AG04449 (cell line): ENCODE results near the gene USP13.

Experiments used
- CTCF ChIA-PET: fragments of 350-600 bp; formaldehyde crosslinking; extraction: SDS; loops from one replicate; lab custom pipeline; 2021; ENCODE audit warnings: antibody characterized with exemption; lab: Yijun Ruan, JAX
- POLR2A ChIA-PET: fragments of 400-600, 350-600 bp; formaldehyde crosslinking; extraction: SDS; loops from one replicate; lab custom pipeline; 2020; ENCODE audit warnings: antibody characterized with exemption, inconsistent platforms; lab: Yijun Ruan, JAX
- DNase-seq: peaks from one replicate; pipeline ENCODE4 v3.0.0-alpha.2; 2010; ENCODE audit warnings: low read depth, low spot score
- H3K4me3 ChIP-seq: 2 replicates; pipeline ENCODE4 v1.5.1; 2011; ENCODE audit warnings: low read depth, mild to moderate bottlenecking, control low read depth, low read length
- CTCF ChIP-seq: IDR thresholded peaks from one replicate; pipeline ENCODE4 v1.5.1; 2011; ENCODE audit warnings: mild to moderate bottlenecking, moderate library complexity, low read length, control low read depth, inconsistent platforms; ENCODE audit not compliant: insufficient read depth; ENCODE audit errors: missing control alignments

Gene USP13

GRCh38 chr3:179826247-179826637, 173.4 kb downstream of the USP13 start:
- ChIA-PET POLR2A (no interaction called here), CTCF (interaction anchor here (1.1 to 1.7 kb wide), 2 partner anchors 15 to 103 kb away, joined by 3 to 9 read pairs; no protein-coding TSS in a partner anchor)
- DNase-seq = no peak
- no peak for TF ChIP-seq CTCF
- no peak overlapping the region for H3K4me3 ChIP-seq

GRCh38 chr3:179828738-179829137, 175.9 kb downstream of the USP13 start:
- TF ChIP-seq CTCF = no peak

DNA sequence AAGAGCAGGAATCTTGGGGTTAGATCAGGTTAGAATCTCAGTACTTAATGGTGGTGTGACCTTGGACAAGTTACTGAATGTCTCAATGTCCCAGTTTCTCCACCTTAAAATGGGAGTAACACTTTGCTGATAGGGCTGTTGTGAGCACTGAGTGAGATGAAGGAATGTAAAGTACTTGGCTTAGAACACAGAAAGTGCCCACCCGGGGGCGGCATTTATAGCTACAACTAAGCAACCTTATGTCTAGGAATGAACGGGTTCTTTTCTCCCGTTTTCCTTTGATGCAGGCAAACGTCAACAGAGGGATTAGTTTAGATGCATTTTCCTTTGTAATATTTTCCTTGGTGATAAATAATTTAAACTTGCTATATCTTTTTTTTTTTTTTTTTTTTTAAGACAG, 176.6 kb downstream of the USP13 start:
- ChIA-PET POLR2A (no interaction called here), CTCF (no interaction called here)
- H3K4me3 ChIP-seq = no peak overlapping the region
- DNase-seq = no peak
- no peak for TF ChIP-seq CTCF

More at GRCh38 chr3:179828738-179829137, 175.9 kb downstream of the USP13 start:
- ChIA-PET CTCF (no interaction called here), POLR2A (no interaction called here)
- DNase-seq = no peak
- no peak overlapping the region for H3K4me3 ChIP-seq

- no peak for DNase-seq
- POLR2A ChIA-PET = no interaction called here
- TF ChIP-seq CTCF = no peak
- no peak overlapping the region for H3K4me3 ChIP-seq
- CTCF ChIA-PET = no interaction called here
Observed at GRCh38 chr3:179832333-179832854, 179.6 kb downstream of the USP13 start.

GRCh38 chr3:179833294-179833693, 180.5 kb downstream of the USP13 start:
- H3K4me3 ChIP-seq = no peak overlapping the region
- POLR2A ChIA-PET = no interaction called here
- TF ChIP-seq CTCF = no peak
- no peak for DNase-seq
- CTCF ChIA-PET = interaction anchor here (0.6 kb wide), 1 partner anchor 19 kb away, joined by 3 read pairs; no protein-coding TSS in a partner anchor

DNA sequence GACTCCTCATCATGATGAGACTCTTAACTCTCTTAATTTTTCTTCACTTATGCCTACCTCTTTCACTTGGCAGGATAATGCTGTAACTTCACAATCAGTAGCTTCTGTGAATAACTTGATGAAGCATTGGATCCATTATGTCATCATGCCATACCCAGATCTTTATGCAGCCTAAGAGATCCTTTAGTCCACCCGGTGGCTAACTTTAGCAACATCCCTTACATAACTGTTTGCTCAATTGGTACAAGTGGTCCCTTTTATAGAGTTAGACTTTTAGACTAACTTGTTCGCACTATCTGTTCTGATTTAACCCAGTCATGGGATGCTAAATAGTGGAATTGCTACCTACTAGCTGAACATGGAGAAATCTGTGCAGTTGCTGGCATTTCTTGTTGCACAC, 184.5 kb downstream of the USP13 start:
- POLR2A ChIA-PET = no interaction called here
- H3K4me3 ChIP-seq = no peak overlapping the region
- peak; percentile 5 for TF ChIP-seq CTCF
- CTCF ChIA-PET = interaction anchor here (2.2 to 3.7 kb wide), 3 partner anchors 26 to 70 kb away, joined by 5 to 16 read pairs (median 9); no protein-coding TSS in a partner anchor
- no peak for DNase-seq
